A549 (cell line): ENCODE measurements around the gene APOBR. TPM values are rescaled to one million over a fixed set of nuclear protein-coding genes. Genes with fewer than 3 reads are reported as not detected.

Experiments used
- ATAC-seq, 2 experiments: fragments of 200-7000 bp in 1 of 2; fragments of >200 bp in 1 of 2; cut with Nextera tagmentation in 1 of 2; cut with Tn5 transposase in 1 of 2; 3 replicates each; pipeline versions ENCODE4 v1.8.0 to v1.9.1; 2018 to 2020; ENCODE audit warnings: mild to moderate bottlenecking in 1 of 2, moderate library complexity in 1 of 2
- CTCF ChIA-PET: fragments of 300-600 bp; sonication (Branson Sonifier 250); formaldehyde crosslinking; extraction: SDS; loops from one replicate; lab custom pipeline; 2021; ENCODE audit warnings: antibody characterized with exemption, inconsistent platforms; lab: Yijun Ruan, JAX
- POLR2A ChIA-PET: fragments of 350-600 bp; formaldehyde crosslinking; extraction: SDS; loops from one replicate; lab custom pipeline; 2021; ENCODE audit warnings: antibody characterized with exemption, inconsistent platforms; lab: Yijun Ruan, JAX
- DNase-seq, 2 experiments: peaks; one replicate each; pipeline versions ENCODE4 v3.0.0 to v3.0.0-alpha.2; 2011 to 2016; ENCODE audit warnings: low read depth in 1 of 2, low spot score in 1 of 2
- FAIRE-seq: peaks from 2 replicates; lab custom pipeline; 2011; peaks lifted over from hg19 to GRCh38; lab: Jason Lieb, UNC
- H3K27ac ChIP-seq, 2 experiments: fragments of >200 bp; sonication (Bioruptor Twin); formaldehyde crosslinking; 3 replicates each; pipeline ENCODE4 v1.5.1; 2016 to 2017
- H3K4me1 ChIP-seq: fragments of >200 bp; sonication (Bioruptor Twin); formaldehyde crosslinking; 3 replicates; pipeline ENCODE4 v1.6.1; 2016
- H3K4me2 ChIP-seq: fragments of >200 bp; sonication (Bioruptor Twin); formaldehyde crosslinking; 3 replicates; pipeline ENCODE4 v1.6.1; 2016
- H3K4me3 ChIP-seq: fragments of >200 bp; sonication (Bioruptor Twin); formaldehyde crosslinking; 3 replicates; pipeline ENCODE4 v1.5.1; 2016
- H3K9me3 ChIP-seq: fragments of >200 bp; sonication (Bioruptor Twin); formaldehyde crosslinking; 3 replicates; pipeline ENCODE4 v1.6.1; 2016
- CEBPB ChIP-seq, 2 experiments: fragments of >200 bp in 1 of 2; sonication (Bioruptor Twin) in 1 of 2; formaldehyde crosslinking in 1 of 2; IDR thresholded peaks; 2 replicates each; pipeline ENCODE4 v1.6.1; 2012 to 2016
- CHD2 ChIP-seq: fragments of 150-350 bp; IDR thresholded peaks from 2 replicates; pipeline ENCODE4 v1.6.1; 2014; ENCODE audit warnings: low read length; ENCODE audit not compliant: partially characterized antibody
- CTCF ChIP-seq: fragments of >200 bp; sonication (Bioruptor Twin); formaldehyde crosslinking; IDR thresholded peaks from 3 replicates; pipeline ENCODE4 v1.5.1; 2016
- E2F6 ChIP-seq: IDR thresholded peaks from 2 replicates; pipeline ENCODE4 v1.6.1; 2012; ENCODE audit warnings: low read depth, borderline replicate concordance
- JUN ChIP-seq, 2 experiments: fragments of >200 bp; sonication (Bioruptor Twin); formaldehyde crosslinking; IDR thresholded peaks; 2 replicates in 1 of 2; 3 replicates in 1 of 2; pipeline ENCODE4 v1.6.1; 2016 to 2017
- MAFK ChIP-seq: fragments of 450-650 bp; IDR thresholded peaks from 2 replicates; pipeline ENCODE4 v1.6.1; 2014; ENCODE audit not compliant: partially characterized antibody
- MAX ChIP-seq: IDR thresholded peaks from 2 replicates; pipeline ENCODE4 v1.6.1; 2012
- NPAS2 ChIP-seq: fragments of 250-450 bp; sonication (Bioruptor Pico); IDR thresholded peaks from 2 replicates; pipeline ENCODE4 v1.8.0; 2022; ENCODE audit warnings: mild to moderate bottlenecking, moderate library complexity, borderline replicate concordance
- PBX3 ChIP-seq: IDR thresholded peaks from 2 replicates; pipeline ENCODE4 v1.6.1; 2012
- RFX5 ChIP-seq: fragments of 450-650 bp; IDR thresholded peaks from 2 replicates; pipeline ENCODE4 v1.7.1; 2014; ENCODE audit warnings: antibody characterized with exemption, mild to moderate bottlenecking, moderate library complexity
- SMC3 ChIP-seq: fragments of >200 bp; sonication (Bioruptor Twin); formaldehyde crosslinking; IDR thresholded peaks from 3 replicates; pipeline ENCODE4 v1.6.1; 2018; ENCODE audit warnings: inconsistent platforms
- SREBF2 ChIP-seq: fragments of 450-650 bp; IDR thresholded peaks from 2 replicates; pipeline ENCODE4 v1.6.1; 2014; ENCODE audit warnings: mild to moderate bottlenecking, moderate library complexity
- TP53 ChIP-seq: fragments of 250-450 bp; sonication (Bioruptor Pico); IDR thresholded peaks from 2 replicates; pipeline ENCODE4 v1.5.0; 2021; ENCODE audit warnings: mild to moderate bottlenecking, moderate library complexity
- USF2 ChIP-seq: fragments of 450-650 bp; IDR thresholded peaks from 2 replicates; pipeline ENCODE4 v1.6.1; 2014; ENCODE audit warnings: antibody characterized with exemption
- ZSCAN20 ChIP-seq: fragments of 250-450 bp; sonication (Bioruptor Pico); IDR thresholded peaks from 2 replicates; pipeline ENCODE4 v1.8.0; 2022; ENCODE audit warnings: mild to moderate bottlenecking, moderate library complexity
- WGBS: methylation state at CpG from one replicate; pipeline ENCODE4 v1.1.6; 2017; ENCODE audit errors: missing lambda C conversion rate; 5-methylcytosine and 5-hydroxymethylcytosine counted together
- polyA plus RNA-seq, 4 experiments: library from polyadenylated mRNA; depleted of rRNA in 3 of 4; stranded (reverse); fragments of >200 nt; fragmentation: RNase III in 1 of 4; extraction: RNeasy Plus Mini Kit Qiagen cat#74134 plus additional on column Dnase treatment in 1 of 4; gene quantifications; 2 replicates in 3 of 4; 3 replicates in 1 of 4; pipeline ENCODE4 v1.2.3, GENCODE V29; 2011 to 2017

The APOBR gene
- polyA plus RNA-seq, 2 of the 4 experiments (the other 2 are of a cell fraction): 0.01 to 0.08 TPM

GRCh38 chr16:28537964-28538732 is 43.7 kb downstream of the APOBR start (continued):
- TF ChIP-seq ZSCAN20: no peak

GRCh38 chr16:28538733-28539596 is 44.5 kb downstream of the APOBR start, which contains the start of gene NUPR1:
TSS of gene NUPR1 (minus strand) at chr16:28538974. CDS start at chr16:28538907, 67 bp downstream.
- Histone ChIP-seq H3K4me2 (peak within 1 kb of the TSS; percentile 74), H3K4me3 (peak within 1 kb of the TSS; percentile 41), H3K27ac (peak within 1 kb of the TSS; percentile 87 to 91), H3K4me1 (peaks cover 30% of the 10 kb centered on the region), H3K9me3 (no peaks in the 10 kb centered on the region)
- FAIRE-seq: no peak
- WGBS: 37% methylated on average over 19 of the region's 22 CpGs
- peak; percentile 63 to 85 for DNase-seq
- no peak for TF ChIP-seq SMC3
- no peak for TF ChIP-seq CHD2
- TF ChIP-seq RFX5: no peak
- TF ChIP-seq MAFK: no peak
- TF ChIP-seq CEBPB (IDR thresholded peaks at IDR 0.05): peak; percentile 47 to 92; a peak in 3 of 4 replicates
- peak; percentile 21; the same call in 1 of the 2 replicates for TF ChIP-seq MAX
- no peak for TF ChIP-seq SREBF2
- peak; percentile 65; the same call in 1 of the 2 replicates for TF ChIP-seq E2F6
- TF ChIP-seq PBX3: no peak
- TF ChIP-seq ZSCAN20: no peak
- no peak for TF ChIP-seq CTCF
- TF ChIP-seq TP53: no peak
- POLR2A ChIA-PET: interaction anchor here (1.3 kb wide), 1 partner anchor 15 kb away, joined by 3 read pairs; the partner anchor contains the start of gene SGF29
- CTCF ChIA-PET: interaction anchor here (1.4 to 1.7 kb wide), 2 partner anchors 11 to 221 kb away, joined by 3 to 6 read pairs; no protein-coding TSS in a partner anchor
- ATAC-seq: peak; percentile 92 to 93

GRCh38 chr16:28540346-28540745 is 45.9 kb downstream of the APOBR start:
- POLR2A ChIA-PET: no interaction called here
- TF ChIP-seq JUN (IDR thresholded peaks at IDR 0.05): no peak
- no peak for TF ChIP-seq USF2
- TF ChIP-seq TP53: no peak
- no peak for TF ChIP-seq NPAS2
- no peak for DNase-seq
- FAIRE-seq: no peak
- Histone ChIP-seq H3K4me2 (no peak overlapping the region), H3K27ac (peak overlapping the region in 1 of 2 experiments; percentile 91; a peak in 3 of 6 replicates), H3K4me1 (peaks cover 30% of the 10 kb centered on the region), H3K4me3 (no peak overlapping the region), H3K9me3 (no peaks in the 10 kb centered on the region)
- no peak for ATAC-seq
- 95% methylated on average over 3 of the region's 3 CpGs for WGBS
- CTCF ChIA-PET: interaction anchor here (1.1 to 1.7 kb wide), 3 partner anchors 9 to 222 kb away, joined by 3 to 9 read pairs (median 6); partner anchors contain the start of gene SGF29
